GM12875 (cell line): ENCODE measurements around the gene HGFAC.

Source experiments
- H3K4me3 ChIP-seq: one replicate; pipeline ENCODE4 v1.5.1; 2011; ENCODE audit warnings: low read depth, low read length, control low read depth
- TF ChIP-seq, protein P1 (sequence below): IDR thresholded peaks from 2 replicates; pipeline ENCODE4 v1.5.1; 2011; ENCODE audit warnings: low read depth, mild to moderate bottlenecking, control low read depth, inconsistent platforms, low read length, moderate library complexity, borderline replicate concordance; ENCODE audit not compliant: insufficient read depth

HGFAC gene

GRCh38 chr4:3484057-3484973 lies 42.5 kb downstream of the HGFAC start:
- TF ChIP-seq, protein P1, sequence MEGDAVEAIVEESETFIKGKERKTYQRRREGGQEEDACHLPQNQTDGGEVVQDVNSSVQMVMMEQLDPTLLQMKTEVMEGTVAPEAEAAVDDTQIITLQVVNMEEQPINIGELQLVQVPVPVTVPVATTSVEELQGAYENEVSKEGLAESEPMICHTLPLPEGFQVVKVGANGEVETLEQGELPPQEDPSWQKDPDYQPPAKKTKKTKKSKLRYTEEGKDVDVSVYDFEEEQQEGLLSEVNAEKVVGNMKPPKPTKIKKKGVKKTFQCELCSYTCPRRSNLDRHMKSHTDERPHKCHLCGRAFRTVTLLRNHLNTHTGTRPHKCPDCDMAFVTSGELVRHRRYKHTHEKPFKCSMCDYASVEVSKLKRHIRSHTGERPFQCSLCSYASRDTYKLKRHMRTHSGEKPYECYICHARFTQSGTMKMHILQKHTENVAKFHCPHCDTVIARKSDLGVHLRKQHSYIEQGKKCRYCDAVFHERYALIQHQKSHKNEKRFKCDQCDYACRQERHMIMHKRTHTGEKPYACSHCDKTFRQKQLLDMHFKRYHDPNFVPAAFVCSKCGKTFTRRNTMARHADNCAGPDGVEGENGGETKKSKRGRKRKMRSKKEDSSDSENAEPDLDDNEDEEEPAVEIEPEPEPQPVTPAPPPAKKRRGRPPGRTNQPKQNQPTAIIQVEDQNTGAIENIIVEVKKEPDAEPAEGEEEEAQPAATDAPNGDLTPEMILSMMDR: no peak
- no peak overlapping the region for H3K4me3 ChIP-seq

- TF ChIP-seq, protein P1: no peak
- no peak overlapping the region for H3K4me3 ChIP-seq
Observed at GRCh38 chr4:3485011-3485791, 43.4 kb downstream of the HGFAC start.

DNA sequence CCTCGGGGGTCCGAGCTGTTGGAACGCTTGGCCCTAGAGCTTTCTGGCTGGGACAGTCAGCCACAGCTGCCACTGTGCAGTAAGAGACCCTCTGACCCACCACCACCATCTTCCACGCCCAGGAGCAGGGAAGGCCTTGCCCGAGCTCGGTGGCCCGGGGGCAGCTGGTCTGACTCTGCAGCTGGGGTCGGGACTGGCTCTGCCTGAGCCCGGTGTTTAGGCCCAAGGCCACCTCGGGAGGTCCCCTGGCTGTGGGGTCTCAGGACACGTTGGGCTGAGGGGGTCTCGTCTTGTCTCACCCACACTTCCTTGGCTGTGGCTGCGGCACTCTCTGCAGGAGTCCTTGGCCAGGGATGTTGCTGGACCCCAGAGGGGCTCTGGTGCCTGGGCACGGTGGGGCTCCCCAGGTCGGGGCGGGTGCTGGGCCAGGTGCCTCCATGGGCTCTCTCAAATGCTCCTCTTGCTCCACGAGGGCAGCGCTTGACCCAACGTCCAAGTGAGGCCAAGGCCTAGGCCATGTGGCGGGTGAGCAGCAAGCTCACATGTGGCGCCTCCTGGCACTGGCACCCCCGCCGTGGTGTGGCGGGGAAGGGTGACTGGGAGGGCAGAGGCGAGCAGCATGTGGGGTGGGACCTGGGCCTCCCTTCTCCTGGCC lies 44.2 kb downstream of the HGFAC start:
- no peak overlapping the region for H3K4me3 ChIP-seq
- TF ChIP-seq, protein P1: no peak

GRCh38 chr4:3486541-3487540 lies 45.1 kb downstream of the HGFAC start:
- no peak overlapping the region for H3K4me3 ChIP-seq
- TF ChIP-seq, protein P1: no peak

DNA sequence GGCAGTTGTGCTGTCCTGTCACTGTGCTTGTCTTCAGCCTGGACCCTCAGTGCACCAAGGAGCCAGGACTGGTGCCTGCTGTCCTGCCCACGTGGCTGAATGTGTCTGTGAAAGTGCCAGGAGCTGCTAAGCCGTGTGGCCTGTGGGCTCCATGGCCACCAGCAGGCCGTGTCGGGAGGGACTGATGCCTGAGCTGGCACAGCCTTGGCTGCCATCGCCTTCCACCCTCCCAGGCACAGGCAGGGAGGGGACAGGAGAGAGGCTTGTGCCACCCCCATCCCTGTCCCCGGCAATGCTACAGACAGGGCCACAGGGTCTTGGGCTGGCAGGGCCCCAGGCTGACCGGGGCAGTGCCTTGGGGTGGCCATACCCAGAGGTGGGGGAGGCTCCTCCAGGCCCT lies 46.1 kb downstream of the HGFAC start:
- H3K4me3 ChIP-seq: no peak overlapping the region
- TF ChIP-seq, protein P1: no peak

- H3K4me3 ChIP-seq: no peak overlapping the region
- TF ChIP-seq, protein P1: no peak
Observed at GRCh38 chr4:3488820-3489219, 47.1 kb downstream of the HGFAC start.
